WTC11 (cell line): ENCODE data around the gene SORCS2.

Experiments used
- CTCF ChIP-seq: fragments of 200-600 bp; IDR thresholded peaks from 2 replicates; pipeline ENCODE4 v1.8.0; 2022; ENCODE audit warnings: antibody characterized with exemption
- FOXK1 ChIP-seq: sonication (generic); formaldehyde crosslinking; IDR thresholded peaks from 2 replicates; pipeline ENCODE4 v1.8.0; 2022; ENCODE audit warnings: mild to moderate bottlenecking, moderate library complexity, missing genetic modification reagents
- FOXP1 ChIP-seq: sonication (generic); formaldehyde crosslinking; IDR thresholded peaks from 2 replicates; pipeline ENCODE4 v1.8.0; 2022; ENCODE audit warnings: missing genetic modification reagents, mild to moderate bottlenecking, moderate library complexity, borderline replicate concordance

- TF ChIP-seq CTCF, result no peak
- no peak for TF ChIP-seq FOXP1 (CRISPR knock-in tag)
- TF ChIP-seq FOXK1 (CRISPR knock-in tag), result no peak
These were observed 459.7 kb downstream of the SORCS2 start for GRCh38 chr4:7652006-7652405.
